GM19328 (cell line): ENCODE results near the gene MRPL33.

Experiments
- ATAC-seq: cut with Tn5 transposase; IDR thresholded peaks from one replicate; pipeline ENCODE4 v1.9.1; 2021; ENCODE audit warnings: mild to moderate bottlenecking, moderate library complexity; ENCODE audit not compliant: unreplicated experiment

Gene MRPL33

DNA sequence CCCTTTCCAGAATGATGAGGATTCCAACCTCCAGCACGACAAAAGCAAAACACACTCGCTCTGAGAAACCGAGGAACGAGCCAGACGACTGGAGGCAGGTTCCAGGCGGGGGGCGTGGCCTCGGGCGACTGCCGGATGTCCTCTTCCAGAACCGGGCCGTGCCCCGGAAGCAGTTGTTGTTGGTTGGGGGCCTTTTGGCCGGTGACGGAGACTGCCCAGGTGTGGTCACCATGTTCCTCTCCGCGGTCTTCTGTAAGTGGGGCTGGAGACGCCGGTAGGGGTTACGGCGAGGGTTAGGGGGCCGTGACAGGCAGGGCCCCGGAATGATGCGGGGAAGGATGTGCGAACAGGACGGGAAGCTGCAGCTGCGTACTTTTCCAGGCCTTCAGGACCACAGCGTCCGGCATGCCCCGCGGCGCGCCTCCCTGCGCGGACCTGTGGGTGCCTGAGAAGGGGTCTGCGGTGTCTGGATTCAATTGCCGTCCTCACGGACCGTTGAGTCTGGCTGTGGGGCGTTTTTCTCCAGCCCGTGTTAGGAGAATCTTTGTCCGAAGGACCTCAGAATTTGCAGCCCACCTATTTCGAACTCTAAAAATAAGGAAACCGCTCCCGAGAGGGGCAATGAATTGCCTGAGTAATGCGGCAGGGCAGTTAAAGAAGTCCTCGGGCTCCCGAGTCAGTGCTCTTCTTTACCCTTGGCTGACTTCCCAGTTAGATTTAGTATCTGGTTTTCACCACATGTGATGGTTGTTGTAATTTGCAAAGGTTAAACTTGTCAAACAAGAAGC lies at the start of gene MRPL33:
Gene MRPL33, plus strand, starts transcription at position 172 of the 788 bp plus-strand sequence. Its CDS starts 59 bp downstream, at position 231.
- peak; percentile 90 for ATAC-seq

- ATAC-seq: no peak
Observed at GRCh38 chr2:27721884-27722485, 49.5 kb upstream of the MRPL33 start.

GRCh38 chr2:27723372-27724144 lies 48.0 kb upstream of the MRPL33 start:
- no peak for ATAC-seq

DNA sequence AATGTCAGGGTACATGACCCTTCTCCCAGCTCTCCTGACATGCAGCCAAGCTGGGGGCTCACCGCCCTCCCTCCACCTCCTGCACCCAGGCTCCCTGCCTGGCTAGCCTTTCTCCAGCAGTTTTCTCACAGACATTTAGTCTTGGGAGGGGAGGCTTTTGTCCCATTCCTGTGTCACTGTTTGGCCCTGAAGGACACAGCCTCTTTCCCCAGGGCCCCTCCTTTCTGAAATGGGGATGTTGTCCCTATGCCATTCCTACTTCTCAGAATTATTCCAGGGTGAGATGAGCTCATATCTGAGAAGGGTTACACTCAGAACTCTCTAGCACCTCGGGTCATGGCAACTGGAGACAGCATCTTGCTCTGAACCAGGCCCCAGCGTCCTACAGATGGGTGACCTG lies 47.3 kb upstream of the MRPL33 start:
- ATAC-seq: no peak

DNA sequence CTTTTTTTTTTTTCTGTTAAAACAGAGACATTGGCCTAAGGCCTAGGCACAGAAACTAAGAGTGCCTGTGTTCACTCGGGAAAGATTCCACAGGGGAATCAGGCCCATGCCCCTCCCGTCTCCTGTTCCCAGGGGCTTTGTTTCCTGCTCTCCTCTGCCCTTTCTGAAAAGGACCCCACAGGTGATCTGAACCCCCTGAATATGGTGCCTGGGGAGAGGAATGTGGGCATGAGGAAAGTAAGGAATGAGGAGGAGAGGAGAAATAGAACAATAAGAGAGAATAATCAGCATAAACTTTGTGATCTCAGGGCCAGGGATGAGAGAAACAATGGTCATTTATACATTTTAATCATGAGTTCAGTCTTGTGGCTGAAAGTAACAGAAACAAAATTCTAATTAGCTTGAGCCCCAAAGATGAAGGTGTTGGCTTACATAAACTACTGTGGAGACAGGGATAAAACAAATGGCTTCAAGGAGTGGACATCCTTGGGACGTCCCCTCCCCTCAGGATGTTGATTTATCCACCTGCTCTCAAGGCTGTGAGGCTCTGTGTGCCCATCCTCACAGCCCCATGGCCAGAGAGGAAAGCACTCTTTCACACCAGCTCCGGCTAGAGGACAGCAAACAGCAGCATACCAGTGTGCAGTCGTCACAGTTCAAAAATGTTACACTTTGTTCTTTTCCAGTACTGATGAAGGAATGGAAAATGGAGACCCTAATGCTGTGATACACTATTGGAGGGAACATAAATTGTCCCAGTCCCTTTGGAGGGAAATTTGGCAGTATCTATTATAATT lies 46.4 kb upstream of the MRPL33 start:
- ATAC-seq: no peak

DNA sequence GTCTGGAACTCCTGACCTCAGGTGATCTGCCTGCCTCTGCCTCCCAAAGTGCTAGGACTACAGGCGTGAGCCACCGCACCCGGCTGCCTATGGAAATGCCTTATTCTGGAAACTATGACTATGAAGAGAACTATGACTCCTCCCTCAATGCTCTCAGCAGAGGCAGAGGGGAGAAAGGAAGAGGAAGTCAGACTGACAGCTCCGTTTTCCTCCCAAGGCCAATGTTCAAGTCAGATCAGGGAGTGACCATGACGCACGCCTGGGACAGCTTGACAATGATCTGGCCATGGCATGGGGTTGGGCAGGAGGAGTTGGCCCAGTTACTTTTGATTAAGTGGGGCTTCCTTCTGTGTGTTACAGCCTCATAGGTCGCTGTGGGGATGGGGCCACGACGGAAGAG lies 44.3 kb upstream of the MRPL33 start:
- ATAC-seq: no peak

DNA sequence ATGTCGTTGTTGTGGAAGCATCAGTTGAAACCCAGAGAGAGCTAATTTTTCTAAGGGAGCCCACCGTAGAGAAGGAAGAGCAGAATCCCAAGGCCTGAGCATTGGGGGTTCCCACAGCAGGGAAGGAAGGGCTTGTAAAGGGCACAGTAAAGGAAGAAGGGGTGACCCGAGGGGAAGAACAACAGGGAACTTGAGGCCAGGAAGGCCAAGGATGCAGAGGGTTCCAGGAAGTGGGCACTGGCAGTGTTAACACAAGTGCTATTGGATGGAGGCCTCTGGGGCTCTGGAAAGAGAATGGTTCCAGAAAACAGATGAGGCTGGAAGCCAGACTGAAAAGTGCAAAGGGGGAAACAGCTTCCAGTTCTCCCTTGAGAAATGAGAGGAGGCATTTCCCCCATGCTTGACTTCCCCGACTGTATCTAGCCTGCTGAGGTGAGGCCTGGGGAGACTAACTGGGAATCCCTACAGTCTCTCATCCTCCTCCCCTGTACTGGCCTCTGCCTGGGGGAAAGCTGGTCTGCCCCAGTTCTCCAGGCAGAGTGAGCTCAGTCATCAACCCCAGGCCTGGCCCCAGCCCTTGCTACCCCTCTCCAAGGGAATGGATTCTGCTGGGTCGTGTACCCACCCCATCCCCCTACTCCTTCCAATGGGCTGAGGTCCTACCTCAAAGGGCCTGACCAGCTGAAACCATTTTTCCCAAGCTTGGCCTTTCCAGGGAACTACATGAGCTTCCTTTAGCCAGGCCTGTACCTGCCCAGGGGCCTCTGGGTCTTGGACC lies 43.2 kb upstream of the MRPL33 start:
- ATAC-seq: no peak

- no peak for ATAC-seq
Observed at GRCh38 chr2:27729198-27729597, 42.3 kb upstream of the MRPL33 start.

GRCh38 chr2:27729614-27730013 lies 41.9 kb upstream of the MRPL33 start:
- no peak for ATAC-seq

- ATAC-seq: no peak
Observed at GRCh38 chr2:27730261-27730662, 41.3 kb upstream of the MRPL33 start.

GRCh38 chr2:27730980-27731691 lies 40.4 kb upstream of the MRPL33 start:
- ATAC-seq: no peak

GRCh38 chr2:27734305-27734704 lies 37.2 kb upstream of the MRPL33 start:
- ATAC-seq: no peak

DNA sequence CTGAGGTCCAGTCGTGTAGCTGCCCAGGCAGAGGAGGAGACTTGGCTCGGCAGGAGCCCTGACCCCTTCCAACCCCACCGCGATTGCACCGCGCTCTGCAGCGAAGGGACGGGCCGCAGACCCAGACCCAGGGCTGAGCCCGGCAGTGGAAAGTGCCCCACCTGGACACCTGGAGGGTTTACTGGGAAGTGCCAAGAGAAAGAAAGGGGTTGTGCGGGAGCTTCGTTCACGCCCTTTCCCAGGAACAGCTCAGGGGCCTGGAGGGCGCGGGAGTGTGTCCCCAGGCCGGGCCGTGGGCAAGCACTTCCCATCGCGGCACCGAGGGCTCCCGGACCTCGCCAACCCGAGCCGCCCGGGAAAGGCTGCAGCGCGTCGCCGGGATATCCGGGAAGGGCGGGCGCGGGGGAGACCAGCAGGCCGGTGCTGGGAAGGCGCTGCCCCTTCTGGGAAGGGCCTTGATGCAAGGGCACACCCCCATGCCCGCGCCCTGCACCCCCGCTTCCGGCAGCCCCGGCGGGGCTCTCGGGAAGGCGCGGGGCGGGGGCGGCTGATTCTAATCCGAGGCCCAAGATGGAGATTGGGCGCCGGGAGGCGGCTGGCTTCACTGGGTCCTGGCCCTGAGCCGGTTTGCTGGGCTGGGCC lies 36.1 kb upstream of the MRPL33 start:
- no peak for ATAC-seq

DNA sequence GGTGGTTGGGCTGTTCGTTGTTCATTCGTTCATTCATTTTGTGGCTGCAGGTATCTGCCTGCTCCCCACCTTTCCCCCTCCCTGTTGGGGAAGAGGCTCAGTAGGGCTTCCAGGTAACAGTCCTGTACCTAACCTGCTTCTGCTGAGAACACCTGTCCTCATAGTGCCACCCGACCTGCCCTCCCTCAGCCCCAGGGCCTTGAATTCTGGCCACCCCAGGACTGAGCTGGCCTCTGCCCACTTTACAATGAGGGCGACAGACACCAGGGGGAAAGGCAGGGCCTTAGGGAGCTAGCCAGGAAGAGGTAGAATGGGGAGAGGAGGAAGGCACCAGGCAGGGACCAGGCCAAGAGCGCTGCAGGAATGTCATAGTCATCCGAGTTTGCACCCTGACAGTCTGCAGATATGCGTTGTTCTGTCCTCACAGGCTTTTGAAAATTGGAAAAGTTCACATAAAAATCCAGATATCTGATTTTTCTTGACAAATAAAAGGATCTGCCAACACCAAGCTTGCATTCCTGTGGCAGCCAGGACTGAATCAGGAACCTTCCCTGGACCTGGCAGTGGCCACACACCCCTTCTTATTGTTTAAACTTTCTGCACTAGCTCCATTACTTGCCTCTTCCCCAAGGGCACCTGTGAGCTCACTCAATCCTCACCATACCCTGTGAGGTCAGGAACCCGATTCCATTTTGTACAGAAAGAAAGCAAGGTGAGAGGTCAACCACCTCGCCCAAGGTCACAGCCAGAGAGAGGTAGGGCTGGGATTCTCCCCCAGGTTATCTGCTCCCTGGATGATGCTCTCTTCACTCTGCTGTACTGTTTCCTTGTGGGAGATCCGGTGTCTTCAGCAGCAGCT lies 35.3 kb upstream of the MRPL33 start:
- ATAC-seq: no peak

- ATAC-seq: no peak
Observed at GRCh38 chr2:27736890-27737204, 34.7 kb upstream of the MRPL33 start.

GRCh38 chr2:27737676-27738348 lies 33.7 kb upstream of the MRPL33 start:
- ATAC-seq: no peak

DNA sequence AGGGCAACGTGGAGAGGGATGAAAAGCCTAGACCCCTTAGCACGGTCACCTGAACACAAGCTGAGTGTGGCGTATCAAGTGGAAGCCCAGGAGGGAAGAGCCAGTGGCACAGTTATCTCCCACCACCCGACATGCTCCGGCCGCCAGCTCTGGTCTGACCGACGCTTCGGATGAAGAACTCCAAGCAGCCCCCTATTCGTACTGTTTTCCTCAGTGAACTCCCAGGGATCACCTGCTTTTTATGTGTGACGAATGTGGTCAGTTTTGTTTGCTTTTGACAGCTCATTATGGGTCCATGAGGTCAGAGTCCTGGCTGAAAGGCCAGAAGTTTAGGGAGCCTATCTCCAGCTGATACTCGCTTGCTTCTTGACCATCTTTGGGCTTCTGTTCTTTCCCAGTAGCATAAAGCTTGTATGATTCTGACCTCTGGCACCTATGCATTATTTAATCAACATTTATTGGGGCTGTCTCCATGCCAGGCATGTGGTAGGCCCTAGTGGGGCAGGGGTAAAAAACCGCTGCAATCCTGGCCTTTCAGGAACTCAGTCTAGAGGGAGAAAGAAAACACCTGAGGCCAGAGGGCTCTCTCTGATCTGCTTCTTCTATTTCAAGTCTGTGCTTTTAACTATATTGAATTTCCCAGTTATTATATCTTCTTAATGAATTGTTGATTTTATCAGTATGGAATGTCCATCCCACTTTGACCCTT lies 33.0 kb upstream of the MRPL33 start:
- ATAC-seq: no peak
